SK-N-SH treated with all-trans-retinoic acid at 6 μM for 48 hours (cell line): ENCODE measurements around the gene GASK1B.

Source experiments
- TF ChIP-seq, protein P1 (sequence below): fragments of 250-450 bp; sonication (Bioruptor Pico); IDR thresholded peaks from 2 replicates; pipeline ENCODE4 v1.5.1; 2020; ENCODE audit warnings: low read depth, mild to moderate bottlenecking, moderate library complexity
- TF ChIP-seq, protein P2 (sequence below): fragments of 250-450 bp; sonication (Bioruptor Pico); IDR thresholded peaks from 2 replicates; pipeline ENCODE4 v1.8.0; 2021; ENCODE audit warnings: low read depth, mild to moderate bottlenecking, moderate library complexity, borderline replicate concordance
- TF ChIP-seq, protein P3 (sequence below): fragments of 250-450 bp; sonication (Bioruptor Pico); IDR thresholded peaks from 2 replicates; pipeline ENCODE4 v1.5.0; 2020; ENCODE audit warnings: mild to moderate bottlenecking, moderate library complexity
- TF ChIP-seq, protein P4 (sequence below): fragments of 250-450 bp; sonication (Bioruptor Pico); IDR thresholded peaks from 2 replicates; pipeline ENCODE4 v1.5.1; 2021; ENCODE audit warnings: mild to moderate bottlenecking, moderate library complexity

DNA sequence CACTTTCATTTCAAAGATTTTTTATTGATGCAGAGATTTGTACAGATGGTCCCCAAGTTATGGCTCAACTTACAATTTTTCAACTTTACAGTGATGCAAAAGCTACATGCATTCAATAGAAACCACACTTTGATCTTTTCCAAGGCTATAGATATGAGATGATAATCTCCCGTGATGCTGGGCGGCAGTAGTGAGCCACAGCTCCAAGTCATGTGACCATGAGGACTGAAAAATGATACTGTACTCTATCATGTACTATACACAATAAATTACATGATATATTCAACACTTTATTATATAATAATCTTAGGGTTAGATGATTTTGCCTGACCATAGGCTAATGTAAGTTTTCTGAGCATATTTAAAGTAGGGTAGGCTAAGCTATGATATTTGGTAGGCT lies 14.0 kb upstream of the GASK1B start:
- TF ChIP-seq, protein P1, sequence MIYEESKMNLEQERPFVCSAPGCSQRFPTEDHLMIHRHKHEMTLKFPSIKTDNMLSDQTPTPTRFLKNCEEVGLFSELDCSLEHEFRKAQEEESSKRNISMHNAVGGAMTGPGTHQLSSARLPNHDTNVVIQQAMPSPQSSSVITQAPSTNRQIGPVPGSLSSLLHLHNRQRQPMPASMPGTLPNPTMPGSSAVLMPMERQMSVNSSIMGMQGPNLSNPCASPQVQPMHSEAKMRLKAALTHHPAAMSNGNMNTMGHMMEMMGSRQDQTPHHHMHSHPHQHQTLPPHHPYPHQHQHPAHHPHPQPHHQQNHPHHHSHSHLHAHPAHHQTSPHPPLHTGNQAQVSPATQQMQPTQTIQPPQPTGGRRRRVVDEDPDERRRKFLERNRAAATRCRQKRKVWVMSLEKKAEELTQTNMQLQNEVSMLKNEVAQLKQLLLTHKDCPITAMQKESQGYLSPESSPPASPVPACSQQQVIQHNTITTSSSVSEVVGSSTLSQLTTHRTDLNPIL (CRISPR knock-in tag) = no peak
- TF ChIP-seq, protein P2, sequence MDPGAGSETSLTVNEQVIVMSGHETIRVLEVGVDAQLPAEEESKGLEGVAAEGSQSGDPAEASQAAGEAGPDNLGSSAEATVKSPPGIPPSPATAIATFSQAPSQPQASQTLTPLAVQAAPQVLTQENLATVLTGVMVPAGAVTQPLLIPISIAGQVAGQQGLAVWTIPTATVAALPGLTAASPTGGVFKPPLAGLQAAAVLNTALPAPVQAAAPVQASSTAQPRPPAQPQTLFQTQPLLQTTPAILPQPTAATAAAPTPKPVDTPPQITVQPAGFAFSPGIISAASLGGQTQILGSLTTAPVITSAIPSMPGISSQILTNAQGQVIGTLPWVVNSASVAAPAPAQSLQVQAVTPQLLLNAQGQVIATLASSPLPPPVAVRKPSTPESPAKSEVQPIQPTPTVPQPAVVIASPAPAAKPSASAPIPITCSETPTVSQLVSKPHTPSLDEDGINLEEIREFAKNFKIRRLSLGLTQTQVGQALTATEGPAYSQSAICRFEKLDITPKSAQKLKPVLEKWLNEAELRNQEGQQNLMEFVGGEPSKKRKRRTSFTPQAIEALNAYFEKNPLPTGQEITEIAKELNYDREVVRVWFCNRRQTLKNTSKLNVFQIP (CRISPR knock-in tag) = no peak
- TF ChIP-seq, protein P3, sequence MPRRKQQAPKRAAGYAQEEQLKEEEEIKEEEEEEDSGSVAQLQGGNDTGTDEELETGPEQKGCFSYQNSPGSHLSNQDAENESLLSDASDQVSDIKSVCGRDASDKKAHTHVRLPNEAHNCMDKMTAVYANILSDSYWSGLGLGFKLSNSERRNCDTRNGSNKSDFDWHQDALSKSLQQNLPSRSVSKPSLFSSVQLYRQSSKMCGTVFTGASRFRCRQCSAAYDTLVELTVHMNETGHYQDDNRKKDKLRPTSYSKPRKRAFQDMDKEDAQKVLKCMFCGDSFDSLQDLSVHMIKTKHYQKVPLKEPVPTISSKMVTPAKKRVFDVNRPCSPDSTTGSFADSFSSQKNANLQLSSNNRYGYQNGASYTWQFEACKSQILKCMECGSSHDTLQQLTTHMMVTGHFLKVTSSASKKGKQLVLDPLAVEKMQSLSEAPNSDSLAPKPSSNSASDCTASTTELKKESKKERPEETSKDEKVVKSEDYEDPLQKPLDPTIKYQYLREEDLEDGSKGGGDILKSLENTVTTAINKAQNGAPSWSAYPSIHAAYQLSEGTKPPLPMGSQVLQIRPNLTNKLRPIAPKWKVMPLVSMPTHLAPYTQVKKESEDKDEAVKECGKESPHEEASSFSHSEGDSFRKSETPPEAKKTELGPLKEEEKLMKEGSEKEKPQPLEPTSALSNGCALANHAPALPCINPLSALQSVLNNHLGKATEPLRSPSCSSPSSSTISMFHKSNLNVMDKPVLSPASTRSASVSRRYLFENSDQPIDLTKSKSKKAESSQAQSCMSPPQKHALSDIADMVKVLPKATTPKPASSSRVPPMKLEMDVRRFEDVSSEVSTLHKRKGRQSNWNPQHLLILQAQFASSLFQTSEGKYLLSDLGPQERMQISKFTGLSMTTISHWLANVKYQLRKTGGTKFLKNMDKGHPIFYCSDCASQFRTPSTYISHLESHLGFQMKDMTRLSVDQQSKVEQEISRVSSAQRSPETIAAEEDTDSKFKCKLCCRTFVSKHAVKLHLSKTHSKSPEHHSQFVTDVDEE (CRISPR knock-in tag) = no peak
- TF ChIP-seq, protein P4, sequence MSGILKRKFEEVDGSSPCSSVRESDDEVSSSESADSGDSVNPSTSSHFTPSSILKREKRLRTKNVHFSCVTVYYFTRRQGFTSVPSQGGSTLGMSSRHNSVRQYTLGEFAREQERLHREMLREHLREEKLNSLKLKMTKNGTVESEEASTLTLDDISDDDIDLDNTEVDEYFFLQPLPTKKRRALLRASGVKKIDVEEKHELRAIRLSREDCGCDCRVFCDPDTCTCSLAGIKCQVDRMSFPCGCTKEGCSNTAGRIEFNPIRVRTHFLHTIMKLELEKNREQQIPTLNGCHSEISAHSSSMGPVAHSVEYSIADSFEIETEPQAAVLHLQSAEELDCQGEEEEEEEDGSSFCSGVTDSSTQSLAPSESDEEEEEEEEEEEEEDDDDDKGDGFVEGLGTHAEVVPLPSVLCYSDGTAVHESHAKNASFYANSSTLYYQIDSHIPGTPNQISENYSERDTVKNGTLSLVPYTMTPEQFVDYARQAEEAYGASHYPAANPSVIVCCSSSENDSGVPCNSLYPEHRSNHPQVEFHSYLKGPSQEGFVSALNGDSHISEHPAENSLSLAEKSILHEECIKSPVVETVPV (CRISPR knock-in tag) = no peak
